Measurements from ENCODE around the gene NUB1.

Gene NUB1

DNA sequence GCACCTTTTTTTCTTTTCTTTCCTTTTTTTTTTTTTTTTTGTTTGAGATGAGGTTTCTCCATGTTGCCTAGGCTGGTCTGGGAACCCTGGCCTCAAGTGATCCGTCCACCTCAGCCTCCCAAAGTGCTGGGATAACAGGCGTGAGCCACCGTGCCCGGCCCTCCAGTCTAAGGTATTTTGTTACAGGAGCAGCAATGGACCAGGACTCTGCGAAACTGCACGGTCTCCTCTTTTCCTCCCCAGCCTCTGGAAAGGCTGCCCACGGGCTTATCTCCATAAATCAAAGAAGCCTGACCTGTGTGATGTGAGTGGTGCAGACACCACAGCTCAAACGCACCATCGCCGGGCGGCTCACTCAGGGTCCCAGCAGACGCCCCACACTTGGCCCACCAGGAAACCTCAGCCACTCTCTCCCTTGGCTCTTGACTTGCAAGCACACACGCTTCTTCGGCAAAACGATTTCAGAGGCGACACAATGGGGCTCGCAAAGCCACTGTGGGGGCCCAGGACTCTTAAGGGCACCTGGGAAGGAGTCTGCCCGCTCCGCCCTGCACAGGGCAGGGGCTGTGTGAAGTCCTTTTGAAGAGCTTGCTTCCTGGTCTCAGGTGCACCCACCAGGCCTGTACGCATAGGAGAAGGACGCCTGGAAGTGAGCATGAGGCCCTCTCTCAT, 47.6 kb downstream of the NUB1 start:
- TF ChIP-seq, protein P1, sequence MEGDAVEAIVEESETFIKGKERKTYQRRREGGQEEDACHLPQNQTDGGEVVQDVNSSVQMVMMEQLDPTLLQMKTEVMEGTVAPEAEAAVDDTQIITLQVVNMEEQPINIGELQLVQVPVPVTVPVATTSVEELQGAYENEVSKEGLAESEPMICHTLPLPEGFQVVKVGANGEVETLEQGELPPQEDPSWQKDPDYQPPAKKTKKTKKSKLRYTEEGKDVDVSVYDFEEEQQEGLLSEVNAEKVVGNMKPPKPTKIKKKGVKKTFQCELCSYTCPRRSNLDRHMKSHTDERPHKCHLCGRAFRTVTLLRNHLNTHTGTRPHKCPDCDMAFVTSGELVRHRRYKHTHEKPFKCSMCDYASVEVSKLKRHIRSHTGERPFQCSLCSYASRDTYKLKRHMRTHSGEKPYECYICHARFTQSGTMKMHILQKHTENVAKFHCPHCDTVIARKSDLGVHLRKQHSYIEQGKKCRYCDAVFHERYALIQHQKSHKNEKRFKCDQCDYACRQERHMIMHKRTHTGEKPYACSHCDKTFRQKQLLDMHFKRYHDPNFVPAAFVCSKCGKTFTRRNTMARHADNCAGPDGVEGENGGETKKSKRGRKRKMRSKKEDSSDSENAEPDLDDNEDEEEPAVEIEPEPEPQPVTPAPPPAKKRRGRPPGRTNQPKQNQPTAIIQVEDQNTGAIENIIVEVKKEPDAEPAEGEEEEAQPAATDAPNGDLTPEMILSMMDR (IDR thresholded peaks at IDR 0.05; ENCODE audit: insufficient read depth, low read length, missing control alignments) = no peak
- no peak for DNase-seq (ENCODE audit: low read depth, low spot score)
- no peak overlapping the region for H3K4me3 ChIP-seq (ENCODE audit: low read depth, low read length)
- CTCF ChIA-PET = interaction anchor here (0.8 kb wide), 1 partner anchor 60 kb away, joined by 3 read pairs; no protein-coding TSS in a partner anchor
- POLR2A ChIA-PET = no interaction called here

DNA sequence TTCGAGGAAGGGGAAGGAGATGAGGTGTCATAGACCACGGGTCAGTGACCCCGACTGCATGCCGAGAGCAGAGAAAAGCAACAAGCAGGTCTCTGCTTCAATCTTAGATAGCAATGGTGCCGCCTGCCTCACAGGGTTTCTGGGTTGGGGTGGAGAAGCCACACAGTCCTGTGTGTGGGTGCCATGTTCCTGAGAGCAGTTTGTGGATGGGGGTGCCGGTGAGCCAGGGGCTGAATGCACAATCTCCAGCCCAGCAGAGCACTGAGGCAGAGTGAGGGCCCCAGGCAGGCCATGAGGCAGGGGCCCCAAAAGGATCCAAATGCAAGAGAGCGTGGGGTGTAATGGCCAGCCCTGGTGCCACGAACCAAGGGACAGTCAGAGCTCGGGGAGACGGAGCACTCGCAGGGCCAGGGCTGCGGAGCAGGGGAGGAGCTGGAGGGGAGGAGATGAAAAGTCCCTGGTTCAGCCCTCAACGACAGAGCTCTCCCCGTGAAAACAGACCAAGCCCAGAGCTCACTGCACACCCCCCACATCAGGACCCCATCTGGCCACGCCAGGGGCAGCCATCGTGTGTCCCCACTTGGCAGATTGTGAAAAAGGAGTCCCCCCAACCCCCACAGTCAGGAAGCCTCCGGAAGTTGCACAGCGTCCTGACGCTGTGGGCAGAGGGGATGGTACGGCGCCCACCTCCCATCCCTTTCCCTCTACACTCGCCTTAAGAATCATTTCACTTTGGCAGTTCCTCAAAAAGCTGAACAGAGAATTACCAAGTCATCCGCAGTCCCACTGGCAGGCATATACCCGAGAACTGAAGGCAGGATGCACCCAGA, 48.4 kb downstream of the NUB1 start:
- CTCF ChIA-PET = interaction anchor here (0.8 kb wide), 1 partner anchor 60 kb away, joined by 3 read pairs; no protein-coding TSS in a partner anchor
- TF ChIP-seq, protein P1 (IDR thresholded peaks at IDR 0.05; ENCODE audit: insufficient read depth, low read length, missing control alignments) = no peak

DNA sequence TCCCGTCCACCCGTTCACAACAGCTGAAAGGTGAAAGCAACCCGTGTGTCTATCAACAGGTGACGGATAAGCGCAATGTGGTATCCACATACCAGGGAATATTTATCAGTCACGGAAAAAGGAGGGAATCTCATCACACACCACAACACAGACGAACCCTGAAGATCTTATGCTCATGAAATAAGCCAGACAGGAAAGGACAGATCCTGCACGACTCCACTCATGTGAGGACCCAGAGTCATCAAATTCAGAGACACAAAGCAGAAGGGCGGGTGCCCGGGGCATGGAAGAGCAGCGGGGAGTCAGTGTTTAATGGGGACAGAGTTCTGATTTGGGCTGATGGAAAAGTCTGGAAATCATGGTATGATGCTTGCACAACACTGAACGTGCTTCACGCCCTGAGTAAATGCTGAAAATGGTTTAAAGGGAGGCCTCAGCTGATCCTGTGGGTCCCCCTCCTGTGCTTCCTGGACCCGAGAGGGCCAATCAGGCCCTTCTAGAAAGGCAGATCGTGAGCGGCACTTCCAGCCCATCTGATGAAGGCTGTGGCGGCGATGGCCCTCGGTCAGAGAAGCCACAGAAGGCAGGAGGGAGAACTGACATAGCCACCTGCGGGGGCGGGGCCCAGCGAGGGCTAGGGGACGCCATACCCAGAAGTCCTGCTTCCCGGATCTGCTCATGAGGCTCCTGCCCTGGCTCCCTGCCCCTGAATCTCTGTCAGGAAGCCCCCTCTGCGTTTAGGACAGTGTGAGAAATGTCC, 49.2 kb downstream of the NUB1 start:
- POLR2A ChIA-PET = no interaction called here
- CTCF ChIA-PET = no interaction called here
- no peak overlapping the region for H3K4me3 ChIP-seq (ENCODE audit: low read depth, low read length)
- TF ChIP-seq, protein P1 (IDR thresholded peaks at IDR 0.05; ENCODE audit: insufficient read depth, low read length, missing control alignments) = no peak
- no peak for DNase-seq (ENCODE audit: low read depth, low spot score)

More for the DNA sequence above, 48.4 kb downstream of the NUB1 start:
- H3K4me3 ChIP-seq (ENCODE audit: low read depth, low read length) = no peak overlapping the region
- DNase-seq (ENCODE audit: low read depth, low spot score) = no peak
- POLR2A ChIA-PET = no interaction called here

DNA sequence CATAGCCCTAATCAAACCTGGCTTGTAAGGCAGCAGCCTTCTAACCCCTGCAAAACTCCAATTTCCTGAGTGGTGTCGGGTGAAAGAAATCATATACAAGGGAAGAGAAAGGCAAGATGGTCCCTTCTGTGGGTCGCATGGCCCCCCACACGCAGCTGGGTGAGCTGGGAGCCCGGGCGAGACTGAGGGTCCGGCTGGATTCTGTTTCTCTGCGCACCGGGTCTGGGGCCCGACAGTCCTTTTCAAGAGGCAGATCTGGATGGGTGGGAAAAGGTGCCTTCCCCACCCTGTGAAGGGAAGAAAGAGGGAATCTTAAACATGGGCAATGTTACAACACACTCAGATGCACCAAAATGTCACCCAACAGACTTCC, 49.7 kb downstream of the NUB1 start:
- ChIA-PET POLR2A (no interaction called here), CTCF (no interaction called here)
- TF ChIP-seq, protein P1 (IDR thresholded peaks at IDR 0.05; ENCODE audit: insufficient read depth, low read length, missing control alignments) = no peak
- no peak overlapping the region for H3K4me3 ChIP-seq (ENCODE audit: low read depth, low read length)
- DNase-seq (ENCODE audit: low read depth, low spot score) = no peak

DNA sequence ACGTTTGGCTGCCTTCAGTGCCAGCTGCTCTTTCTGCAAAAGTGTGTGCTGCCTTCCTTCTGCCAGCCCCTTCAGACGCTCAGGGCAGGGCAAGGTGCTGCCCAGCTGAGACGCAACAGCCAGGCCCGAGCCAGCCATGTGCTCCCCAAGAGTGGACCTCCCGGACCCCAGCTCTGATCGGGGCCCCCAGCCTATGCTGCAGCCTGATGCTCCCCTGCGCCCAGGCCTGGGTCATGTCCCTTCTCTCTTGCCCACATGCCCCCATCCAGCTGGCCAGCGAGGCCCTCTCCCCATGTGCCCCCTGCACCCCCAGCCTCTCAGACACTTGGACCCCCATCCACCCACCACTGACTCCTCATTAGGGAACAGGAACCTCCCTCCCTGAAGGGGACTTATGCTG, 50.4 kb downstream of the NUB1 start:
- CTCF ChIA-PET = no interaction called here
- TF ChIP-seq, protein P1 (IDR thresholded peaks at IDR 0.05; ENCODE audit: insufficient read depth, low read length, missing control alignments) = no peak
- DNase-seq (ENCODE audit: low read depth, low spot score) = no peak
- POLR2A ChIA-PET = no interaction called here
- no peak overlapping the region for H3K4me3 ChIP-seq (ENCODE audit: low read depth, low read length)

DNA sequence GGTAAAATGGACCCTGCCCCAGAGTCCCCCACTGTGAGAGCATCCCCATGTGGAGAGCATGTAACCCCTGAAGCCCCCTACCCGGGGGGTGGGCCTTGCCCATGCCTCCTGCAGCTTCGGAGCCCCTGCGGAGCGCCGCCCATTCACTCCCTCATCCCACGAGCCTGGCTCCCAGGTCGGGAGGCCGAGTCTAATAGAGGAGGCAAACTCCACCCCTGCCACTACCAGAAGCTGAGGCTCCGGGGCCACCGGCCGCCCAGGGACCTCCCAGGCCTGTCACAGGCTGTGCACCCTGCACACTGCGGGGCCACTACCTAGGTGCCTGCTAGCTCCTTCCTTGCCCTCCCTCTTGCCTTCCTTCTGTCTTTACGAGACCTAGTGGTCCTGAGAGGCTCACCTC, 50.8 kb downstream of the NUB1 start:
- TF ChIP-seq, protein P1 (IDR thresholded peaks at IDR 0.05; ENCODE audit: insufficient read depth, low read length, missing control alignments) = no peak
- ChIA-PET CTCF (no interaction called here), POLR2A (no interaction called here)
- H3K4me3 ChIP-seq (ENCODE audit: low read depth, low read length) = no peak overlapping the region
- no peak for DNase-seq (ENCODE audit: low read depth, low spot score)
